ENCODE data around the gene TENT5C.

GRCh38 chr1:117586337-117586736 lies 19.5 kb upstream of the TENT5C start:
- no peak for TF ChIP-seq ZNF623 (tag by site-specific recombination; IDR thresholded peaks at IDR 0.05)
- TF ChIP-seq CTCF (tag by site-specific recombination; IDR thresholded peaks at IDR 0.05), result no peak
- no peak for TF ChIP-seq ZNF514 (tag by site-specific recombination; IDR thresholded peaks at IDR 0.05)

Data from HEK293 (cell line).